HG02759 (cell line): ENCODE results near the gene WDR64.
"Not testable (repeated sequence)": the region's sequence is repeated elsewhere in the genome, so short reads cannot be mapped to it uniquely, and the experiment has no call there.

Source experiments
- ATAC-seq: cut with Tn5 transposase; IDR thresholded peaks from one replicate; pipeline ENCODE4 v1.9.1; 2021; ENCODE audit warnings: mild to moderate bottlenecking, moderate library complexity; ENCODE audit not compliant: unreplicated experiment

WDR64 gene

GRCh38 chr1:241735493-241735926, 83.4 kb downstream of the WDR64 start:
- not testable (repeated sequence) for ATAC-seq

- ATAC-seq, result no peak
Measured at GRCh38 chr1:241736387-241736786, 84.3 kb downstream of the WDR64 start.

- ATAC-seq, result no peak
Measured at GRCh38 chr1:241738284-241739078, 86.4 kb downstream of the WDR64 start.

GRCh38 chr1:241742084-241742483, 90.0 kb downstream of the WDR64 start:
- ATAC-seq, result no peak

GRCh38 chr1:241744591-241744990, 92.5 kb downstream of the WDR64 start:
- ATAC-seq, result no peak

- ATAC-seq, result no peak
Measured at GRCh38 chr1:241747992-241748391, 95.9 kb downstream of the WDR64 start.

GRCh38 chr1:241749041-241749944, 97.2 kb downstream of the WDR64 start:
- ATAC-seq, result no peak

GRCh38 chr1:241749945-241750695, 98.0 kb downstream of the WDR64 start:
- no peak for ATAC-seq

GRCh38 chr1:241751524-241751923, 99.4 kb downstream of the WDR64 start:
- no peak for ATAC-seq

- no peak for ATAC-seq
Measured at GRCh38 chr1:241762713-241763339, 110.7 kb downstream of the WDR64 start.

- no peak for ATAC-seq
Measured at GRCh38 chr1:241765390-241765789, 113.3 kb downstream of the WDR64 start.

GRCh38 chr1:241767737-241768136, 115.7 kb downstream of the WDR64 start:
- ATAC-seq, result no peak

GRCh38 chr1:241770115-241770514, 118.0 kb downstream of the WDR64 start:
- ATAC-seq, result no peak

GRCh38 chr1:241771117-241771516, 119.0 kb downstream of the WDR64 start:
- ATAC-seq, result no peak

GRCh38 chr1:241772932-241773500, 120.9 kb downstream of the WDR64 start:
- ATAC-seq, result no peak

GRCh38 chr1:241773991-241774390, 121.9 kb downstream of the WDR64 start:
- ATAC-seq, result no peak

GRCh38 chr1:241775021-241775420, 122.9 kb downstream of the WDR64 start:
- no peak for ATAC-seq

- ATAC-seq, result no peak
Measured at GRCh38 chr1:241776911-241777310, 124.8 kb downstream of the WDR64 start.

GRCh38 chr1:241778117-241778516, 126.0 kb downstream of the WDR64 start:
- no peak for ATAC-seq

GRCh38 chr1:241779897-241780296, 127.8 kb downstream of the WDR64 start:
- no peak for ATAC-seq
